HuH-7 (cell line): ENCODE results near the gene FKBP7.
"Not testable (repeated sequence)": the region's sequence is repeated elsewhere in the genome, so short reads cannot be mapped to it uniquely, and the experiment has no call there.

Source experiments
- DNase-seq: peaks from one replicate; pipeline ENCODE4 v3.0.0; 2011; ENCODE audit warnings: low spot score

The FKBP7 gene

GRCh38 chr2:178485356-178485755, 7.0 kb upstream of the FKBP7 start:
- no peak for DNase-seq

GRCh38 chr2:178484245-178485041, 6.0 kb upstream of the FKBP7 start:
- DNase-seq, result no peak

- no peak for DNase-seq
These were observed 4.0 kb upstream of the FKBP7 start for GRCh38 chr2:178482437-178482836.

- peak; percentile 91 for DNase-seq
These were observed 2.1 kb upstream of the FKBP7 start, which contains the start of gene PLEKHA3 for GRCh38 chr2:178480227-178481181. PLEKHA3 (plus strand) TSS chr2:178480457; CDS start chr2:178480870, 413 bp downstream.

GRCh38 chr2:178479758-178480226, 1.4 kb upstream of the FKBP7 start:
- no peak for DNase-seq

GRCh38 chr2:178479275-178479616, 846 bp upstream of the FKBP7 start:
- DNase-seq, result no peak

- DNase-seq, result no peak
These were observed 316 bp downstream of the FKBP7 start for GRCh38 chr2:178478130-178478438.

GRCh38 chr2:178477443-178478129, 814 bp downstream of the FKBP7 start:
- no peak for DNase-seq

GRCh38 chr2:178476477-178476876, 1.9 kb downstream of the FKBP7 start:
- no peak for DNase-seq

GRCh38 chr2:178474560-178474959, 3.8 kb downstream of the FKBP7 start:
- DNase-seq, result no peak

GRCh38 chr2:178473931-178474330, 4.5 kb downstream of the FKBP7 start:
- DNase-seq, result no peak

GRCh38 chr2:178473373-178473772, 5.0 kb downstream of the FKBP7 start:
- no peak for DNase-seq

- not testable (repeated sequence) for DNase-seq
These were observed 7.1 kb downstream of the FKBP7 start for GRCh38 chr2:178471313-178471712.

GRCh38 chr2:178469219-178469849, 9.1 kb downstream of the FKBP7 start:
- no peak for DNase-seq

- DNase-seq, result no peak
These were observed 21.0 kb downstream of the FKBP7 start for GRCh38 chr2:178457390-178457886.

- no peak for DNase-seq
These were observed 22.5 kb downstream of the FKBP7 start for GRCh38 chr2:178455947-178456346.

GRCh38 chr2:178452870-178453269, 25.5 kb downstream of the FKBP7 start:
- no peak for DNase-seq

- no peak for DNase-seq
These were observed 26.1 kb downstream of the FKBP7 start for GRCh38 chr2:178452334-178452733.

GRCh38 chr2:178450774-178451525, 27.4 kb downstream of the FKBP7 start, which contains the start of the genes PJVK and PRKRA:
PJVK (plus strand) TSS chr2:178451378; CDS start chr2:178453410, 2,032 bp downstream.
PRKRA (minus strand) TSS chr2:178451175; CDS start chr2:178451030, 145 bp downstream.
- peak; percentile 83 for DNase-seq

GRCh38 chr2:178450524-178450773, 28.0 kb downstream of the FKBP7 start:
- DNase-seq, result peak; percentile 73
